Caco-2 (cell line): Measurements from ENCODE around the gene PLPPR3. TPM values are rescaled to one million over a fixed set of nuclear protein-coding genes. Genes with fewer than 3 reads are reported as not detected.

Source experiments
- BruUV-seq: library from RNA; stranded (reverse); fragments of 400-500 nt; replicated peaks from 2 replicates; lab custom pipeline; 2021; lab: Mats Ljungman, UMichigan
- CTCF ChIA-PET: fragments of 300-600 bp; sonication (Branson Sonifier 250); formaldehyde crosslinking; loops from one replicate; lab custom pipeline; 2022; ENCODE audit warnings: antibody characterized with exemption; lab: Charles Lee
- POLR2A ChIA-PET: fragments of 300-600 bp; sonication (Branson Sonifier 250); formaldehyde crosslinking; loops from one replicate; lab custom pipeline; 2022; ENCODE audit warnings: antibody characterized with exemption; lab: Charles Lee
- DNase-seq, 2 experiments: peaks; one replicate each; pipeline versions ENCODE4 v3.0.0 to v3.0.0-alpha.2; 2020 to 2022
- H3K27me3 ChIP-seq: replicated peaks from 2 replicates; pipeline ENCODE4 v1.6.0; 2011; ENCODE audit warnings: low read length; ENCODE audit not compliant: control insufficient read depth, insufficient read depth
- H3K36me3 ChIP-seq: 2 replicates; pipeline ENCODE4 v1.5.1; 2011; ENCODE audit warnings: low read length; ENCODE audit not compliant: control insufficient read depth, insufficient read depth
- H3K4me1 ChIP-seq: fragments of 250-450 bp; sonication (Bioruptor Pico); 2 replicates; pipeline ENCODE4 v1.5.1; 2020; ENCODE audit warnings: mild to moderate bottlenecking
- H3K4me3 ChIP-seq: 2 replicates; pipeline ENCODE4 v1.5.1; 2011; ENCODE audit warnings: low read depth, mild to moderate bottlenecking, control low read depth, low read length
- H3K9me3 ChIP-seq: fragments of 250-450 bp; sonication (Bioruptor Pico); 2 replicates; pipeline ENCODE4 v1.5.1; 2020; ENCODE audit warnings: mild to moderate bottlenecking, moderate library complexity
- H3K27ac Mint-ChIP-seq: one replicate; pipeline ENCODE4 v1.8.0; 2022; ENCODE audit warnings: mixed read lengths; ENCODE audit not compliant: unreplicated experiment
- H3K27me3 Mint-ChIP-seq: one replicate; pipeline ENCODE4 v1.8.0; 2022; ENCODE audit warnings: mixed read lengths; ENCODE audit not compliant: insufficient read depth, unreplicated experiment
- H3K36me3 Mint-ChIP-seq: one replicate; pipeline ENCODE4 v1.8.0; 2022; ENCODE audit warnings: mild to moderate bottlenecking, mixed read lengths; ENCODE audit not compliant: insufficient read depth, unreplicated experiment
- H3K4me1 Mint-ChIP-seq: one replicate; pipeline ENCODE4 v1.8.0; 2022; ENCODE audit warnings: low read depth, mixed read lengths; ENCODE audit not compliant: unreplicated experiment
- H3K4me3 Mint-ChIP-seq: one replicate; pipeline ENCODE4 v1.8.0; 2022; ENCODE audit warnings: mild to moderate bottlenecking, moderate library complexity, mixed read lengths; ENCODE audit not compliant: unreplicated experiment
- H3K9me3 Mint-ChIP-seq: one replicate; pipeline ENCODE4 v1.8.0; 2022; ENCODE audit warnings: mixed read lengths; ENCODE audit not compliant: unreplicated experiment
- CTCF ChIP-seq, 2 experiments: fragments of 200-600 bp in 1 of 2; IDR thresholded peaks; 1 replicate in 1 of 2; 2 replicates in 1 of 2; pipeline versions ENCODE4 v1.5.1 to v1.8.0; 2011 to 2022; ENCODE audit warnings: antibody characterized with exemption in 1 of 2, control low read depth in 1 of 2, inconsistent platforms in 1 of 2, low read depth in 1 of 2, low read length in 1 of 2, mild to moderate bottlenecking in 1 of 2, moderate library complexity in 1 of 2; ENCODE audit not compliant: insufficient read depth in 1 of 2, severe bottlenecking in 1 of 2, unreplicated experiment in 1 of 2
- intact Hi-C: fragments of 100-400 bp; cut with micrococcal nuclease; formaldehyde crosslinking; loops from one replicate; pipeline ENCODE4 v1.10.0; 2022; ENCODE audit not compliant: unreplicated experiment
- total RNA-seq: library from RNA; stranded (reverse); gene quantifications from 2 replicates; pipeline ENCODE4 v1.2.3, GENCODE V29; 2022

PLPPR3 gene
- total RNA-seq, 1 experiment from 2014 or later: 7.1 TPM

GRCh38 chr19:853014-853585 lies 31.3 kb upstream of the PLPPR3 start:
- intact Hi-C loops: no loop called here
- no peak overlapping the region for H3K4me3 Mint-ChIP-seq
- no peak for TF ChIP-seq CTCF (IDR thresholded peaks at IDR 0.05; ENCODE audit: insufficient read depth in 1 of 2, low read depth in 1 of 2, low read length in 1 of 2, severe bottlenecking in 1 of 2, unreplicated experiment in 1 of 2)
- no peaks in the 10 kb centered on the region for H3K27me3 ChIP-seq
- no peaks in the 10 kb centered on the region for H3K27me3 Mint-ChIP-seq
- no peaks in the 10 kb centered on the region for H3K36me3 Mint-ChIP-seq
- no peaks in the 10 kb centered on the region for H3K9me3 Mint-ChIP-seq
- no peaks in the 10 kb centered on the region for H3K4me1 ChIP-seq
- POLR2A ChIA-PET: no interaction called here
- H3K9me3 ChIP-seq: no peaks in the 10 kb centered on the region
- H3K4me3 ChIP-seq: no peak overlapping the region
- CTCF ChIA-PET: no interaction called here
- BruUV-seq: no TSS peak
- H3K36me3 ChIP-seq: no peaks in the 10 kb centered on the region
- no peaks in the 10 kb centered on the region for H3K4me1 Mint-ChIP-seq
- no peak for DNase-seq
- no peak overlapping the region for H3K27ac Mint-ChIP-seq

GRCh38 chr19:852136-853013 lies 30.6 kb upstream of the PLPPR3 start, which contains the start of gene ELANE:
ELANE (plus strand) TSS chr19:852303; CDS start chr19:852329, 26 bp downstream.
- Histone ChIP-seq H3K4me1 (no peaks in the 10 kb centered on the region), H3K27me3 (no peaks in the 10 kb centered on the region), H3K36me3 (no peaks in the 10 kb centered on the region), H3K4me3 (no peak within 1 kb of the TSS), H3K9me3 (no peaks in the 10 kb centered on the region)
- Mint-ChIP-seq H3K27me3 (no peaks in the 10 kb centered on the region), H3K4me1 (no peaks in the 10 kb centered on the region), H3K27ac (no peak within 1 kb of the TSS), H3K36me3 (no peaks in the 10 kb centered on the region), H3K4me3 (no peak within 1 kb of the TSS), H3K9me3 (no peaks in the 10 kb centered on the region)
- POLR2A ChIA-PET: no interaction called here
- no peak for DNase-seq
- TF ChIP-seq CTCF (IDR thresholded peaks at IDR 0.05; ENCODE audit: insufficient read depth in 1 of 2, low read depth in 1 of 2, low read length in 1 of 2, severe bottlenecking in 1 of 2, unreplicated experiment in 1 of 2): no peak
- BruUV-seq: no TSS peak
- CTCF ChIA-PET: no interaction called here
- intact Hi-C loops: no loop called here

- no peak for DNase-seq
- TF ChIP-seq CTCF (IDR thresholded peaks at IDR 0.05; ENCODE audit: insufficient read depth in 1 of 2, low read depth in 1 of 2, low read length in 1 of 2, severe bottlenecking in 1 of 2, unreplicated experiment in 1 of 2): no peak
- ChIA-PET POLR2A (no interaction called here), CTCF (no interaction called here)
- BruUV-seq: no TSS peak
- Mint-ChIP-seq H3K27me3 (no peaks in the 10 kb centered on the region), H3K36me3 (no peaks in the 10 kb centered on the region), H3K27ac (no peak overlapping the region), H3K4me1 (no peaks in the 10 kb centered on the region), H3K4me3 (no peak overlapping the region), H3K9me3 (no peaks in the 10 kb centered on the region)
- no peaks in the 10 kb centered on the region for H3K9me3 ChIP-seq
- H3K36me3 ChIP-seq: no peaks in the 10 kb centered on the region
- H3K4me3 ChIP-seq: no peak overlapping the region
- intact Hi-C loops: no loop called here
- H3K27me3 ChIP-seq: no peaks in the 10 kb centered on the region
- H3K4me1 ChIP-seq: no peaks in the 10 kb centered on the region
Observed at GRCh38 chr19:850979-851335, 29.2 kb upstream of the PLPPR3 start.
